ENCODE results near the gene USP40. TPM values are rescaled to one million over a fixed set of nuclear protein-coding genes. Genes with fewer than 3 reads are reported as not detected.

USP40 gene
- total RNA-seq, 1 experiment from 2014 or later, result 34.9 TPM

DNA sequence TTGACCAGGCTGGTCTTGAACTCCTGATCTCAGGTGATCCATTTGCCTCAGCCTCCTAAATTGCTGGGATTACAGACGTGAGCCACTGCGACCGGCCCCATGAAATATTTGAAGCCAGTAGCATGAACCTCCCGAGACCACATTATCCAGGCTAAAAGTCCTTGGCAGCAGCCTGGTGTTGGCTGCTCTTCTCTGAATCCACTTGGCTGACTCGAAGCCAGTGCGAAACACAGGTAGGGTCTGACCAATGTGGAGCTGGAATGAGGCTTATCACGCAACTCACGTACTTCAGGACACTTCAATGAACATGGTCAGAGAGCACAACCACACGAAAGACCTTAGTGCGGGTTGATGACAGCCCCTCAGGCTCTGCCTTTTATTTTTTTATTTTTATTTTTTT, 38.4 kb downstream of the USP40 start:
- no peaks in the 10 kb centered on the region for H3K9me3 ChIP-seq (ENCODE audit: control insufficient read depth in 1 of 2, insufficient read depth in 1 of 2, low read depth in 1 of 2, low read length in 2 of 2)
- H3K79me2 ChIP-seq (ENCODE audit: insufficient read depth, low read length), result no peaks in the 10 kb centered on the region
- no peak overlapping the region for H3K9ac ChIP-seq (ENCODE audit: low read length)
- H3K27me3 ChIP-seq (ENCODE audit: insufficient read depth, low read length), result no peaks in the 10 kb centered on the region
- ATAC-seq, result no peak
- no peaks in the 10 kb centered on the region for H3K9me2 ChIP-seq (ENCODE audit: insufficient read depth)
- TF ChIP-seq SP1 (IDR thresholded peaks at IDR 0.05; ENCODE audit: low read depth), result no peak
- TF ChIP-seq CBX3 (IDR thresholded peaks at IDR 0.05; ENCODE audit: low read depth), result no peak
- TF ChIP-seq, protein P1, sequence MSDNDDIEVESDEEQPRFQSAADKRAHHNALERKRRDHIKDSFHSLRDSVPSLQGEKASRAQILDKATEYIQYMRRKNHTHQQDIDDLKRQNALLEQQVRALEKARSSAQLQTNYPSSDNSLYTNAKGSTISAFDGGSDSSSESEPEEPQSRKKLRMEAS (IDR thresholded peaks at IDR 0.05), result no peak
- no peak for TF ChIP-seq EZH2 (IDR thresholded peaks at IDR 0.05)
- TF ChIP-seq SIN3A (IDR thresholded peaks at IDR 0.05; ENCODE audit: low read depth), result no peak
- TF ChIP-seq, protein P2, sequence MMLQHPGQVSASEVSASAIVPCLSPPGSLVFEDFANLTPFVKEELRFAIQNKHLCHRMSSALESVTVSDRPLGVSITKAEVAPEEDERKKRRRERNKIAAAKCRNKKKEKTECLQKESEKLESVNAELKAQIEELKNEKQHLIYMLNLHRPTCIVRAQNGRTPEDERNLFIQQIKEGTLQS (IDR thresholded peaks at IDR 0.05), result no peak
- intact Hi-C loops (cut with micrococcal nuclease), result no loop called here
- H3K27ac ChIP-seq (ENCODE audit: low read depth, low read length), result no peak overlapping the region
- CTCF ChIA-PET, result no interaction called here
- no peaks in the 10 kb centered on the region for H4K20me1 ChIP-seq (ENCODE audit: insufficient read depth)
- H3K4me2 ChIP-seq (ENCODE audit: low read length), result no peak overlapping the region
- no peak for DNase-seq (ENCODE audit: low read depth, low spot score)
- no peak overlapping the region for H3K4me3 ChIP-seq (replicated peaks in 1 of 2; ENCODE audit: low read depth in 1 of 2, low read length in 2 of 2)
- POLR2A ChIA-PET, result no interaction called here
- no TSS peak for BruUV-seq (replicated peaks)
- H3K4me1 ChIP-seq (ENCODE audit: control insufficient read depth in 1 of 2, insufficient read depth in 2 of 2, low read length in 2 of 2), result no peaks in the 10 kb centered on the region
- RAD21 ChIA-PET (ENCODE audit: low non-redundant PET in 1 of 2, low total read pairs in 2 of 2, uncharacterized antibody in 2 of 2, unreplicated experiment in 2 of 2), result no interaction called here
- no peak overlapping the region for H2AFZ ChIP-seq (ENCODE audit: low read depth, low read length, poor library complexity, severe bottlenecking)
- peaks cover 0 to 6% of the 10 kb centered on the region in 2 experiments; a peak in 1 of 4 replicates for H3K36me3 ChIP-seq (ENCODE audit: control insufficient read depth in 1 of 2, insufficient read depth in 2 of 2, low read length in 2 of 2)

DNA sequence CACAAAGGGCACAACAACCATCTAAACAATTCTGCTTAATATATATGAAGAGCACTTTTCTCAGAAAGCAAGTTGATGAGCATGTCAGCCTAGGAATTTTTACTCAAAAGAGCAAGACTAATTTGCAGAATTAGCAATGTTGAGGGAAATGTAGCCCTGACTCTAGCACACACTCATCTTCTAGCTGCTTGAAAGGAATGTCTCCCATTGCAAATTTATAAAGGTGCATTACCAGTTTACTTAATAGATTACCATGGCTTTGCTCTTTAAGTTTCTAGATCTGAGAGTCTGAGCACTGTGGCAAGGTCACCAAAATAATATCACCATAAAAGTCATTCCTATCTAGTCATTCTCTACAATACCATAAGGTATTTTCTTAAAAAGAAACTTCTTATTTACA, 40.8 kb downstream of the USP40 start:
- no peaks in the 10 kb centered on the region for H4K20me1 ChIP-seq (ENCODE audit: insufficient read depth)
- H3K9me3 ChIP-seq (ENCODE audit: control insufficient read depth in 1 of 2, insufficient read depth in 1 of 2, low read depth in 1 of 2, low read length in 2 of 2), result no peaks in the 10 kb centered on the region
- H3K27me3 ChIP-seq (ENCODE audit: insufficient read depth, low read length), result no peaks in the 10 kb centered on the region
- intact Hi-C loops (cut with micrococcal nuclease), result no loop called here
- no TSS peak for BruUV-seq (replicated peaks)
- ATAC-seq (no peak), DNase-seq (ENCODE audit: low read depth, low spot score) (no peak)
- ChIA-PET RAD21 (ENCODE audit: low non-redundant PET in 1 of 2, low total read pairs in 2 of 2, uncharacterized antibody in 2 of 2, unreplicated experiment in 2 of 2) (no interaction called here), CTCF (no interaction called here), POLR2A (no interaction called here)
- no peak overlapping the region for H3K4me3 ChIP-seq (replicated peaks in 1 of 2; ENCODE audit: low read depth in 1 of 2, low read length in 2 of 2)
- H2AFZ ChIP-seq (ENCODE audit: low read depth, low read length, poor library complexity, severe bottlenecking), result no peak overlapping the region
- no peaks in the 10 kb centered on the region for H3K4me1 ChIP-seq (ENCODE audit: control insufficient read depth in 1 of 2, insufficient read depth in 2 of 2, low read length in 2 of 2)
- H3K27ac ChIP-seq (ENCODE audit: low read depth, low read length), result no peak overlapping the region
- no peak overlapping the region for H3K9ac ChIP-seq (ENCODE audit: low read length)
- H3K9me2 ChIP-seq (ENCODE audit: insufficient read depth), result no peaks in the 10 kb centered on the region
- H3K36me3 ChIP-seq (ENCODE audit: control insufficient read depth in 1 of 2, insufficient read depth in 2 of 2, low read length in 2 of 2), result peaks cover 0 to 3% of the 10 kb centered on the region in 2 experiments; a peak in 1 of 4 replicates
- no peaks in the 10 kb centered on the region for H3K79me2 ChIP-seq (ENCODE audit: insufficient read depth, low read length)
- H3K4me2 ChIP-seq (ENCODE audit: low read length), result no peak overlapping the region
- TF ChIP-seq CBX3 (IDR thresholded peaks at IDR 0.05; ENCODE audit: low read depth) (no peak), TCF7L2 (IDR thresholded peaks at IDR 0.05; ENCODE audit: borderline replicate concordance, extremely low read depth, insufficient read depth, insufficient read length) (no peak), SRF (IDR thresholded peaks at IDR 0.05; ENCODE audit: low read depth) (no peak), CEBPB (IDR thresholded peaks at IDR 0.05; ENCODE audit: low read depth) (no peak), ZNF274 (IDR thresholded peaks at IDR 0.05; ENCODE audit: low read depth, low read length) (no peak), SP1 (IDR thresholded peaks at IDR 0.05; ENCODE audit: low read depth) (no peak), JUND (IDR thresholded peaks at IDR 0.05) (no peak), EZH2phosphoT487 (IDR thresholded peaks at IDR 0.05; ENCODE audit: borderline replicate concordance) (no peak), YY1 (IDR thresholded peaks at IDR 0.05; ENCODE audit: extremely low read depth, insufficient replicate concordance, low read depth, low read length) (no peak), RAD21 (IDR thresholded peaks at IDR 0.05; ENCODE audit: low read depth) (no peak), ELF1 (IDR thresholded peaks at IDR 0.05; ENCODE audit: borderline replicate concordance, low read depth) (no peak)
- TF ChIP-seq, protein P3, sequence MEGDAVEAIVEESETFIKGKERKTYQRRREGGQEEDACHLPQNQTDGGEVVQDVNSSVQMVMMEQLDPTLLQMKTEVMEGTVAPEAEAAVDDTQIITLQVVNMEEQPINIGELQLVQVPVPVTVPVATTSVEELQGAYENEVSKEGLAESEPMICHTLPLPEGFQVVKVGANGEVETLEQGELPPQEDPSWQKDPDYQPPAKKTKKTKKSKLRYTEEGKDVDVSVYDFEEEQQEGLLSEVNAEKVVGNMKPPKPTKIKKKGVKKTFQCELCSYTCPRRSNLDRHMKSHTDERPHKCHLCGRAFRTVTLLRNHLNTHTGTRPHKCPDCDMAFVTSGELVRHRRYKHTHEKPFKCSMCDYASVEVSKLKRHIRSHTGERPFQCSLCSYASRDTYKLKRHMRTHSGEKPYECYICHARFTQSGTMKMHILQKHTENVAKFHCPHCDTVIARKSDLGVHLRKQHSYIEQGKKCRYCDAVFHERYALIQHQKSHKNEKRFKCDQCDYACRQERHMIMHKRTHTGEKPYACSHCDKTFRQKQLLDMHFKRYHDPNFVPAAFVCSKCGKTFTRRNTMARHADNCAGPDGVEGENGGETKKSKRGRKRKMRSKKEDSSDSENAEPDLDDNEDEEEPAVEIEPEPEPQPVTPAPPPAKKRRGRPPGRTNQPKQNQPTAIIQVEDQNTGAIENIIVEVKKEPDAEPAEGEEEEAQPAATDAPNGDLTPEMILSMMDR (IDR thresholded peaks at IDR 0.05 in 2 of 3, conservative IDR thresholded peaks at IDR 0.05 in 1 of 3; ENCODE audit: borderline replicate concordance in 1 of 3, insufficient read depth in 1 of 3, low read depth in 2 of 3, low read length in 2 of 3), result no peak
- TF ChIP-seq, protein P4, sequence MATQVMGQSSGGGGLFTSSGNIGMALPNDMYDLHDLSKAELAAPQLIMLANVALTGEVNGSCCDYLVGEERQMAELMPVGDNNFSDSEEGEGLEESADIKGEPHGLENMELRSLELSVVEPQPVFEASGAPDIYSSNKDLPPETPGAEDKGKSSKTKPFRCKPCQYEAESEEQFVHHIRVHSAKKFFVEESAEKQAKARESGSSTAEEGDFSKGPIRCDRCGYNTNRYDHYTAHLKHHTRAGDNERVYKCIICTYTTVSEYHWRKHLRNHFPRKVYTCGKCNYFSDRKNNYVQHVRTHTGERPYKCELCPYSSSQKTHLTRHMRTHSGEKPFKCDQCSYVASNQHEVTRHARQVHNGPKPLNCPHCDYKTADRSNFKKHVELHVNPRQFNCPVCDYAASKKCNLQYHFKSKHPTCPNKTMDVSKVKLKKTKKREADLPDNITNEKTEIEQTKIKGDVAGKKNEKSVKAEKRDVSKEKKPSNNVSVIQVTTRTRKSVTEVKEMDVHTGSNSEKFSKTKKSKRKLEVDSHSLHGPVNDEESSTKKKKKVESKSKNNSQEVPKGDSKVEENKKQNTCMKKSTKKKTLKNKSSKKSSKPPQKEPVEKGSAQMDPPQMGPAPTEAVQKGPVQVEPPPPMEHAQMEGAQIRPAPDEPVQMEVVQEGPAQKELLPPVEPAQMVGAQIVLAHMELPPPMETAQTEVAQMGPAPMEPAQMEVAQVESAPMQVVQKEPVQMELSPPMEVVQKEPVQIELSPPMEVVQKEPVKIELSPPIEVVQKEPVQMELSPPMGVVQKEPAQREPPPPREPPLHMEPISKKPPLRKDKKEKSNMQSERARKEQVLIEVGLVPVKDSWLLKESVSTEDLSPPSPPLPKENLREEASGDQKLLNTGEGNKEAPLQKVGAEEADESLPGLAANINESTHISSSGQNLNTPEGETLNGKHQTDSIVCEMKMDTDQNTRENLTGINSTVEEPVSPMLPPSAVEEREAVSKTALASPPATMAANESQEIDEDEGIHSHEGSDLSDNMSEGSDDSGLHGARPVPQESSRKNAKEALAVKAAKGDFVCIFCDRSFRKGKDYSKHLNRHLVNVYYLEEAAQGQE (IDR thresholded peaks at IDR 0.05; ENCODE audit: low read depth), result no peak

Measured in HCT116 (cell line).